ENCODE results near the gene PKD1. TPM values are rescaled to one million over a fixed set of nuclear protein-coding genes. Genes with fewer than 3 reads are reported as not detected.
"Not testable (repeated sequence)": the region's sequence is repeated elsewhere in the genome, so short reads cannot be mapped to it uniquely, and the experiment has no call there.

The PKD1 gene
- total and polyA plus RNA-seq, 12 donors = 76.7 to 122 (median 104) TPM

DNA sequence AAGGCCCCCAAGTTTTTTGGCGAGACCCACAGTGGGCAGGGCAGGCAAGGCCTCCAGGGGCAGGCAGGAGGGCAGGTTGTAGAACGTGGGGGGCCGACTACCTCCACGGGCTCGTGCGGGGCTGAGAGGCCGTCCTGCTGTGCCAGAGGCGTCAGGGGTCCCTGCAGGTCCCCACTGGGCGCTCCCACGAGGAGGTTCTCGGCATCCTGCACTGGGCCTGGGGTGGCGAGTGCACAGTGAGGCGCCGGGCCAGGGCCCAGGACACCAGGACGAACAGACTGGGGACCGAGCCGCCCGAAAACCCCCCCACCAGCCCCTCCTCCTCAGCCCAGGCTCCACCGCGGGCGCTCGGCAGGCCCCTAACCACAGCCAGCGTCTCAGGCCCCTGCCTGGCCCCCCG, 19.3 kb downstream of the PKD1 start:
- H3K27me3 ChIP-seq; DNase-seq; H3K4me3 ChIP-seq; ATAC-seq; intact Hi-C loops (cut with DNase I); H3K9me3 ChIP-seq: not testable (repeated sequence)
- peaks cover 2 to 26% (median 12%) of the 10 kb centered on the region in 9 donors for H3K4me1 ChIP-seq
- 89 to 91% methylated on average over 16 to 21 of the region's 24 CpGs for WGBS, 2 donors
- peaks cover 0 to 44% (median 7%) of the 10 kb centered on the region in 9 donors for H3K36me3 ChIP-seq
- peak overlapping the region in 1 of 10 donors; percentile 16 for H3K27ac ChIP-seq

DNA sequence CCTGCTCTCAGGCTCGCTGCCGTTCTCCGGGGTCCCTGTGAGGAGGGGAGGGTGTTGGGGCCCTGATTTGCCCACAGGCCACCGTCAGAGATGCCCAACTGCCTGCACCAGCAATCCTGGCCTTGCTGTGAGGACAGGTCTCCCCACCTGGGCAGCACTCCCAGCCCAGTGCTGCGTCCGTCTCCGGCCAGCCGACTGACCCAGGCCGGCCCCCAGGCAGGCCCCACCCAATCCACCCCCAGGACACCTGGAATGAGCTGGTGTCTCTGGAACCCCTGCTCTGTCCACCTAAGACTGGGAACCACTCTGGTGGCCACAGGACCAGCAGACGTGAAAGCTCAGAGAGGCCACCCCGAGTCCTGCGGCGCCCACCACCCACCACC, 20.1 kb downstream of the PKD1 start:
- Histone ChIP-seq H3K27ac (no peak overlapping the region), H3K36me3 (peaks cover 0 to 53% (median 11%) of the 10 kb centered on the region in 9 donors), H3K27me3 (no peaks in the 10 kb centered on the region), H3K4me3 (no peak overlapping the region), H3K9me3 (no peaks in the 10 kb centered on the region), H3K4me1 (peaks cover 0 to 18% (median 5%) of the 10 kb centered on the region in 9 donors)
- WGBS, 2 donors = 91% methylated on average over 12 to 13 of the region's 13 CpGs
- TF ChIP-seq CTCF (IDR thresholded peaks at IDR 0.05) = no peak
- intact Hi-C loops (cut with DNase I) = no loop called here
- ATAC-seq (no peak), DNase-seq (no peak)

GRCh38 chr16:2114885-2115590, 20.7 kb downstream of the PKD1 start:
- H3K9me3 ChIP-seq; DNase-seq; H3K4me3 ChIP-seq; intact Hi-C loops (cut with DNase I); H3K27ac ChIP-seq; H3K27me3 ChIP-seq; ATAC-seq: not testable (repeated sequence)
- Histone ChIP-seq H3K36me3 (peaks cover 0 to 58% (median 11%) of the 10 kb centered on the region in 9 donors), H3K4me1 (peaks cover 0 to 13% (median 5%) of the 10 kb centered on the region in 9 donors)
- 85 to 86% methylated on average over 27 to 29 of the region's 34 CpGs for WGBS, 2 donors

DNA sequence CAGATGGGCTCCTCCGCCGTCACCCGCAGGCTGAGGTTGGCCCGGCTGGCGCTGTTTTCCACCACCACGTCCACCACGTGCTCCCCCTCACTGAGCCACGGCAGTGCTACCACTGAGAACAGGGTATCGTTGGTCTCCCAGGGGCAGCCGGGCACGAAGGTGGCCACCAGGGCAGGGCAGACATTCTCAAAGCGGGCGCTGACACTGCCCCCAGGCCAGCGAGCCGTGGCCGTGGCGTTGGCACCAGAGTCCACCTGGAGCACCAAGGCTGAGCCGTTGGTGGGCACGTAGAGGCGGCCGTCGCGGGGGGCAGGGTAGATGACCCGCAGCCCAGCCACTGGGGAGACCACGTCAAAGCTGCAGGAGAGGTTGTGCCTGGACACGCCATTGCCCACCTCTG, 21.5 kb downstream of the PKD1 start:
- not testable (repeated sequence) for DNase-seq

DNA sequence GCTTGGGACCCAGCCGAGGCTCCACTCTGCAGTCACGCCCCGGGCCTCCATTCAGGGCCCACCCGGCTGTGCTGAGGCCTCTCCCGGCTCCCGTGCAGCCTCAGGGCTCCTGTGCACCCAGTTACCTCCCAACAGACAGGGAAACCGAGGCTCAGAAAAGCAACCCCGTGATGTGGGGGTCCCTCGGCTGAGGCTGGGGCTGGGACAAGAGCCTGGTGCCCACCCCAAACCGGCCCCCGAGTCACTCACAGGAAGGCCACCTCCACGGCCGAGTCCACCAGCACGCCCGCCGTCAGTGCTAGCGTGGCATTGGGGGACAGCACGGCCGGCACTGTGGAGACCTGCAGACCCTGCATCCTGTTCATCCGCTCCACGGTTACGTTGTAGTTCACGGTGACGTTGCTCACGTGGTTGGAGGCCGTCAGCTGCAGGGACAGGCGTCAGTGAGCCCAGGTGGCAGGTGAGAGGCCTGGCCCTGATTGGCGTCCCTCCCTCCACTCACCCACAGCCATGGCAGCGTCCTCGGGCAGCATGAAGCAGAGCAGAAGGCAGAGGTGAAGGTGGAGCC, 23.1 kb downstream of the PKD1 start:
- intact Hi-C loops (cut with DNase I); H3K9me3 ChIP-seq; ATAC-seq; H3K27me3 ChIP-seq; DNase-seq; H3K4me3 ChIP-seq; H3K27ac ChIP-seq: not testable (repeated sequence)
- Histone ChIP-seq H3K4me1 (peaks cover 0 to 13% (median 5%) of the 10 kb centered on the region in 9 donors), H3K36me3 (peaks cover 0 to 82% (median 23%) of the 10 kb centered on the region in 9 donors)
- 87 to 89% methylated on average over 21 to 30 of the region's 30 CpGs for WGBS, 2 donors

More for the DNA sequence above, 21.5 kb downstream of the PKD1 start:
- H3K27me3 ChIP-seq; H3K9me3 ChIP-seq; H3K4me3 ChIP-seq; H3K27ac ChIP-seq; ATAC-seq; intact Hi-C loops (cut with DNase I): not testable (repeated sequence)
- 95 to 97% methylated on average over 24 to 26 of the region's 26 CpGs for WGBS, 2 donors
- H3K36me3 ChIP-seq = peaks cover 0 to 66% (median 14%) of the 10 kb centered on the region in 9 donors
- H3K4me1 ChIP-seq = peaks cover 0 to 13% (median 5%) of the 10 kb centered on the region in 9 donors

DNA sequence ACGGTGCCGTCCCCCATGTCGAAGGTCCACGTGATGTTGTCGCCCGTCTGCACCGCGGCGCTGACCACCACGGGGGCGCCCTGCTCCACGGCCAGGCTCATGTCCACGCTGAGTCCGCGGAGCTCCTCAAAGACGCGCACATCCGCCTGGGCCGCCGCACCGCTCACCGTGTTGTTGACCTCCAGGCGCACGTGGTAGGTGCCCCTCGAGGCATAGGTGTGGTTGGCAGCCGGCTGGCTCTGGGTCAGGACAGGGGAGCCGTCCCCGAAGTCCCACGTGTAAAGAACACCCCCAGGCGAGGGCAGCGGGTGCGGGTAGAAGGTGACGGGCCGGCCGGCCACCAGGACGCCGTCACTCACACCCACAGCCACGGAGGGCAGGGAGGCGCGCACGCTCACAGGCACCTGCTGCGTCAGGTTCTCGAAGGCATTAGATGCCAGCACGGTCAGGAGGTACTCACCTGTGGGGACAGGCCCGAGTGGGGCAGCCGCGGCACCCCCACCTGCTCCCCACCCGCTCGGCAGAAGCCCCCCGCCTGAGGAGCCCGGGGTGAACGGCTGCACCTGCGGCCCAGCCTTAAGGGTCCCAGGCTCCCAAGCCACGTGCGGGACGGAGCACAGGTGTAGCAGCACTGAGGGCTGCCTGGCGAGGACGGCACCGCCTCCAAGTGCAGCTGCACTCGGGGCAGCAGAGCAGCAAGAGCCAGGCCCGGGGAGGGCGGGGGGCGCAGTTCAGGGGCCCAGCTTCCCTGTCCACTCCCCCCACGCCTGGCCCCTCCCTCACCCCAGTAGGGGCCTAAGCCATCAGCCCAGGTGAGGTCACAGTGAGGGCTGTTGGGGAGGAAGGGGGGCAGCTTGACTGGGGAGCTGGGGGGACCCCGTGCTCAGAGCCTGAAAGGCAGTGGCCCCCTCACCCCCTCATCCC, 24.0 kb downstream of the PKD1 start:
- H3K9me3 ChIP-seq; H3K4me3 ChIP-seq; intact Hi-C loops (cut with DNase I); H3K27me3 ChIP-seq; DNase-seq; H3K4me1 ChIP-seq; H3K27ac ChIP-seq: not testable (repeated sequence)
- WGBS, 2 donors = 95% methylated on average over 53 to 61 of the region's 65 CpGs
- H3K36me3 ChIP-seq = peaks cover 0 to 86% (median 28%) of the 10 kb centered on the region in 9 donors
- ATAC-seq = peak in 6 of 8 donors; percentile 4 to 37 (median 15)

DNA sequence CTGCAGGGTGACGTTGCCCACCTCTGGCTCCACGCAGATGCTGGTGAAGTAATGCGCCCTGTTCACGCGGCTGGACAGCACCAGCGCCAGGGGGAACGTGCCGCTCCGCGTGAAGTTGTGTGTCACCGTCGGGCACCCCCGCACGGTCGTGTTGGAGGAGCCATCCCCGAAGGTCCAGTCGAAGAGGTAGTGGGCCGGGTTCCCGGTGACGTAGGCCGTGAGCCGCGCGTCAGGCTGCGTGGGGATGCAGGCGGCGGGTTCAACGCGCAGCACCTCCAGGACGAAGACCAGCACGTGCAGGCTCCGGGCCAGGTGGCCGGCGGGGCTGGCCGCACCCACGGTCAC, 24.7 kb downstream of the PKD1 start:
- 97 to 98% methylated on average over 36 of the region's 36 CpGs for WGBS, 2 donors
- peaks cover 0 to 91% (median 28%) of the 10 kb centered on the region in 9 donors for H3K36me3 ChIP-seq

GRCh38 chr16:2110332-2111008, 25.2 kb downstream of the PKD1 start:
- H3K36me3 ChIP-seq = peaks cover 0 to 93% (median 28%) of the 10 kb centered on the region in 9 donors
- H3K4me3 ChIP-seq; DNase-seq; H3K27me3 ChIP-seq; H3K27ac ChIP-seq; H3K4me1 ChIP-seq; H3K9me3 ChIP-seq; intact Hi-C loops (cut with DNase I): not testable (repeated sequence)
- WGBS, 2 donors = 91% methylated on average over 42 of the region's 43 CpGs
- peak; percentile 10 to 64 (median 51) for ATAC-seq

More for the DNA sequence above, 24.7 kb downstream of the PKD1 start:
- H3K4me3 ChIP-seq; DNase-seq; intact Hi-C loops (cut with DNase I); H3K4me1 ChIP-seq; H3K9me3 ChIP-seq; H3K27ac ChIP-seq; H3K27me3 ChIP-seq: not testable (repeated sequence)
- peak in 5 of 8 donors; percentile 4 to 32 (median 6) for ATAC-seq

DNA sequence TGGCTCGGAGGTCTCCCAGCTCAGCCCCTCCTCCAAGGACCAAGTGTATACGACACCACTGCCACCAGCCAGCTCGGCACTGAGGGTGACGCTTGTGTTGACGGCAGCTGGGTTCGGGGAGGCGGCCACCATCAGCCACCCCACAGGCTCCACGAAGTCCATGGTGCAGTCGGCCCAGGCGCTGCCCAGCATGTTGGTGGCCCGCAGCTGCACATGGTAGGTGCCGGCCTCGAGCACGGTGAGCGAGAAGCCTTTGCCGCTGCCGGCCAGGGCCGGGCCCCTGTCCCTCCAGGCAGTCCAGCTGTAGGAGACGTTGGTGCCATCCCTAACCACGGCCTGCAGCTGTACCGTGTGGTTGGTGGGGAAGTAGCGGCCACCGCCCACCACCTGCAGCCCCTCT, 25.8 kb downstream of the PKD1 start:
- ATAC-seq = peak in 4 of 8 donors; percentile 12 to 38 (median 14)
- H3K36me3 ChIP-seq = peaks cover 0 to 95% (median 28%) of the 10 kb centered on the region in 9 donors
- DNase-seq; intact Hi-C loops (cut with DNase I); H3K27me3 ChIP-seq; H3K9me3 ChIP-seq; H3K4me3 ChIP-seq; H3K27ac ChIP-seq; H3K4me1 ChIP-seq: not testable (repeated sequence)
- WGBS, 2 donors = 88 to 96% methylated on average over 22 to 23 of the region's 23 CpGs
